Activated T-helper 2 cell treated with anti-CD3 and anti-CD28 coated beads, Interferon-gamma antibody, Interleukin-2, Interleukin-4, amounts not matched to agents 10 μg/mL and 5 μg/mL and 100 μg/mL, durations not matched to agents 14 hours and 24 hours and 36 hours (primary cell): ENCODE measurements around the gene FAM83D. TPM values are rescaled to one million over a fixed set of nuclear protein-coding genes. Genes with fewer than 3 reads are reported as not detected.
A peak's percentile ranks its signal among the peaks of the same experiment; 100 is the strongest.

Source experiments
- DNase-seq: peaks from one replicate; pipeline ENCODE4 v3.0.0; 2021; ENCODE audit warnings: low spot score
- H3K27ac Mint-ChIP-seq: one replicate; pipeline ENCODE4 v1.8.0; 2021; ENCODE audit warnings: mixed read lengths
- H3K27me3 Mint-ChIP-seq: one replicate; pipeline ENCODE4 v1.8.0; 2021; ENCODE audit warnings: low read depth, mixed read lengths
- H3K36me3 Mint-ChIP-seq: one replicate; pipeline ENCODE4 v1.8.0; 2021; ENCODE audit warnings: low read depth, mixed read lengths
- H3K4me1 Mint-ChIP-seq: one replicate; pipeline ENCODE4 v1.8.0; 2021; ENCODE audit warnings: low read depth, mixed read lengths
- H3K4me3 Mint-ChIP-seq: one replicate; pipeline ENCODE4 v1.8.0; 2021; ENCODE audit warnings: low read depth, mild to moderate bottlenecking, moderate library complexity, mixed read lengths
- H3K9me3 Mint-ChIP-seq: one replicate; pipeline ENCODE4 v1.8.0; 2021; ENCODE audit warnings: mixed read lengths
- intact Hi-C: fragments of 100-400 bp; cut with micrococcal nuclease; formaldehyde crosslinking; loops from one replicate; pipeline ENCODE4 v1.15.1; 2023
- total RNA-seq: library from RNA; stranded (reverse); gene quantifications from 2 replicates; pipeline ENCODE4 v1.2.3, GENCODE V29; 2022

The FAM83D gene, protein sequence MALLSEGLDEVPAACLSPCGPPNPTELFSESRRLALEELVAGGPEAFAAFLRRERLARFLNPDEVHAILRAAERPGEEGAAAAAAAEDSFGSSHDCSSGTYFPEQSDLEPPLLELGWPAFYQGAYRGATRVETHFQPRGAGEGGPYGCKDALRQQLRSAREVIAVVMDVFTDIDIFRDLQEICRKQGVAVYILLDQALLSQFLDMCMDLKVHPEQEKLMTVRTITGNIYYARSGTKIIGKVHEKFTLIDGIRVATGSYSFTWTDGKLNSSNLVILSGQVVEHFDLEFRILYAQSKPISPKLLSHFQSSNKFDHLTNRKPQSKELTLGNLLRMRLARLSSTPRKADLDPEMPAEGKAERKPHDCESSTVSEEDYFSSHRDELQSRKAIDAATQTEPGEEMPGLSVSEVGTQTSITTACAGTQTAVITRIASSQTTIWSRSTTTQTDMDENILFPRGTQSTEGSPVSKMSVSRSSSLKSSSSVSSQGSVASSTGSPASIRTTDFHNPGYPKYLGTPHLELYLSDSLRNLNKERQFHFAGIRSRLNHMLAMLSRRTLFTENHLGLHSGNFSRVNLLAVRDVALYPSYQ
- total RNA-seq, result 15.4 and 15.6 TPM in 2 replicates

DNA sequence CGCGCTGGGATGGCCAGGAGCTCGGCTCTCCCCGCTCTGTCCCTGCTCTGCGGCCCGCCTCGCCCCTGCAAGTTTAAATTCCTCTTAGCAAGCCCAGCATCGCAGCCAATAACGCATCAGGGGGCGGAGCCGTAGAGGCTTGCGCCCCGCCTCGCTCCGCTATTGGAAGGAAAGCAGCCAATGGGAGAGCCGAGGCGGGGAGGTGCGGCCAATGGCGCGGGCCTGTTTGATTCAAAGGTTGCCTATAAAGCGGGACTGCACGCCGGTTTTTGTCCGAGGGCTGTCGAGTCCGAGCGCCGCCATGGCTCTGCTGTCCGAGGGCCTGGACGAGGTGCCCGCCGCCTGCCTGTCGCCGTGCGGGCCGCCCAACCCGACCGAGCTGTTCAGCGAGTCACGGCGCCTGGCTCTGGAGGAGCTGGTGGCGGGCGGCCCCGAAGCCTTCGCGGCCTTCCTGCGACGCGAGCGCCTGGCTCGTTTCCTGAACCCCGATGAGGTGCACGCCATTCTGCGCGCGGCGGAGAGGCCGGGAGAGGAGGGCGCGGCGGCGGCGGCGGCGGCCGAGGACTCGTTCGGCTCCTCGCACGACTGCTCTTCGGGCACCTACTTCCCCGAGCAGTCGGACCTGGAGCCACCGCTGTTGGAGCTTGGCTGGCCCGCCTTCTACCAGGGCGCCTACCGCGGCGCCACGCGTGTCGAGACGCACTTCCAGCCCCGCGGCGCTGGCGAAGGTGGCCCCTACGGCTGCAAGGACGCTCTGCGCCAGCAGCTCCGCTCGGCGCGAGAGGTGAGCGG lies at the start of gene FAM83D:
TSS of gene FAM83D (plus strand) at position 276 of the 792 bp plus-strand sequence. CDS start at position 302, 26 bp downstream.
- Mint-ChIP-seq H3K4me1 (peaks cover 26% of the 10 kb centered on the region), H3K4me3 (peak within 1 kb of the TSS; percentile 81), H3K27me3 (no peaks in the 10 kb centered on the region), H3K9me3 (no peaks in the 10 kb centered on the region), H3K27ac (peak within 1 kb of the TSS; percentile 65), H3K36me3 (peaks cover 28% of the 10 kb centered on the region)
- peak; percentile 96 for DNase-seq
- intact Hi-C loops, result loop anchor here (1.0 kb wide), 4 partner anchors 36 to 280 kb away; partner anchors contain the start of gene DHX35

DNA sequence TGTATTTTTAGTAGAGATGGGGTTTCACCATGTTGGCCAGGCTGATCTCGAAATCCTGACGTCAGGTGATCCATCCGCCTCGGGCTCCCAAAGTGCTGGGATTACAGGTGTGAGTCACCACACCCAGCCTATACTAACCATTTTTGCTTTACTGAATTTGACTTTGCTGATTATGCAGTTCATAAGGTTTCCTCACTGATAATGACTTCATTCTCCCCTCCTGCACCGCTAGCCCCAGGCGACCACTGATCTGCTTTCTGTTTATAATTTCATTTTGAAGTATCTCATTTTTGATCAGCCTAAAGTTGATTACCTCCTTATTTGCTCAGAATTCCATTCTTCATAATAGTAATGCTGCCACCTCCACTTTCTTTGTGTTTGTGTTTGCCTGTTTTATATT lies 48.7 kb upstream of the FAM83D start:
- intact Hi-C loops, result no loop called here
- DNase-seq, result no peak
- Mint-ChIP-seq H3K36me3 (peaks cover 37% of the 10 kb centered on the region), H3K9me3 (no peaks in the 10 kb centered on the region), H3K4me3 (peak overlapping the region; percentile 15), H3K27ac (peak overlapping the region; percentile 46), H3K27me3 (no peaks in the 10 kb centered on the region), H3K4me1 (peaks cover 72% of the 10 kb centered on the region)

DNA sequence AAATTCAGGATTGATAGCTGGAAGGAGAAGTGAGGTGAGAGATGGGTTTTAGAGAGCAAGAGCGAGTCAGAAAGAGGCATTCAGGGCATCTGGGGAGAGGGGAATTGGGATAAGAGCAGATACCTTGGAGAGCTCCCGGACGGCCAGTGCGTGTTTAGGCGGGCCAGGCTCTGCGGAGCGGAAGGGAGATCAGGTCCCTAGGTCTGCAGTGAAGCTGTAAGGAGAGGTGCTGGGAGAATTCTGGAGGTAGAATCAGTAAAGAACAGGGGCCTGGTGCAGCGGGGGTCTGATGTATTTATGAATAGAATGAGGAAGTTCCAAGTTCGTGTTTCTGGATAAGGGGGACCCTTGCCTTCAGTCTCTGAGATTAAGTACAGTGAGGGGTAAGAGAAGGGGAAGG lies 47.4 kb upstream of the FAM83D start:
- no peak for DNase-seq
- Mint-ChIP-seq H3K9me3 (no peaks in the 10 kb centered on the region), H3K27ac (peak overlapping the region; percentile 47), H3K36me3 (peaks cover 43% of the 10 kb centered on the region), H3K27me3 (no peaks in the 10 kb centered on the region), H3K4me1 (peaks cover 66% of the 10 kb centered on the region), H3K4me3 (no peak overlapping the region)
- intact Hi-C loops, result no loop called here

DNA sequence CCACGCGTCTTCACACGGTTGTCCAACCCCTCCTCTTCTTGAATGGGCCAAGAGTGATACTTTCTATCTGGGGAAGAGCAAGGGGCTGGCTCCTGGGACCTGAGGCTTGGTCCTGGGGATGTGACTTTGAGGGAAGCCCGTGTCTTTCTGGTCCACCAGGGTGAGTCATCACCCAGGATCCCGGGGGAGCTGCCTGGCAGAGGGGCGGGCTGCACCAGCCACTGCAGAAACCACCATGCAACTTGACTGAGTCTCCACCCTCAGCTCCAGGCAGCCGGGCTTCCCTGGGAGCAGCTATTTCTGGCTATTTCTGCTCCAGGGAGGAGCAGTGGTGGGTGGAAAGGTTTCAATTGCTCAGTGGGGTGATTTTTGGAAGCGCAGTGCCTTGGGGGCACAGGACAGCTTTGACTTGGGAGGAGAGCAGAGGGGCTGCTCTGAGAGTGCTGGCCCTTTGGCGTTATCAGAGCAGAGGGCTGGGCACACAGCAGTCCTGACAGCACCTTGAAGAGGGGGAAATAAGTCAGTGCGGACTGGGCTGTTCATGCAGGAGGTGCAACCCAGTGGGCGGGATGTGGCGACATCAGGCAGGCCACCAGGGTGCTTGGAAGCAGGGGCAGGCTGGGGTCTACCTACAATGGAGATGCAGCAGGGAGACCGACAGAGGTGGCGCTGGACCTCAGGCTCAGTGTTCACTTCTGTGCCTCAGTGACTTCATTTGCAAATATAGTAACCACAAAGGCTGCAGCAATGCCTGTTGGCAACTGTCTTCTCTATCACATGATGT lies 45.1 kb upstream of the FAM83D start:
- Mint-ChIP-seq H3K27ac (peak overlapping the region; percentile 52), H3K36me3 (peaks cover 51% of the 10 kb centered on the region), H3K4me1 (peaks cover 45% of the 10 kb centered on the region), H3K4me3 (no peak overlapping the region), H3K9me3 (no peaks in the 10 kb centered on the region), H3K27me3 (no peaks in the 10 kb centered on the region)
- intact Hi-C loops, result no loop called here
- no peak for DNase-seq

DNA sequence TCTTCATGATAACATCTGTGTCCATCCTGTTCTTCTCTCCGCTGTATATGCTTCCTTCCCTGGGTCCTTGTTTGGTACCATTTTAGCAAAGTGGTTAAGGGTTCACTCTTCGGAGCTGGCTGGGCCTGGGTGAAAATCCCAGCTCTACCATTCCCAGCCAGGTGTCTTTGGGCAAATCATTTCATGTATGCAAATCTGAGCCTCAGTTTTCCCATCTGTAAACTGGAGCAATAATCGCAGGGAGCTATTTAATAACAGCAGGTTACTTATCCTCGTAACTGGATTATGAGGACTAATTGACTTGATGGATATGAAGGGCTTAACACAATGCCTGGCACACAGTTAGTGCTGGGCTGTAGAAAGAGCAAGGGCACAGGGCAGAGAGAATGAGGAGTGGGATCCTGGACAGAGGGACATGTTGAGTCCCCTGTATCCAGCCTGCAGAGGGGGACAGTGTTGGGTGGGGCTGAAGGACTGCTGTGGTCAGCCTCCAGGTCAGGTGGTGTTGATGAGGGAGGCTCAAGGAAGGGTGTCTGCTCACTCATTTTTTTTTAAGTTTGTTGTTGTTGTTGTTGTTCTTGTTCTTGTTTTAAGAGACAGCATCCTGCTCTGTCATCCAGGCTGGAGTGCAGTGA lies 44.3 kb upstream of the FAM83D start:
- Mint-ChIP-seq H3K4me3 (no peak overlapping the region), H3K27ac (peak overlapping the region; percentile 67), H3K4me1 (peaks cover 43% of the 10 kb centered on the region), H3K9me3 (no peaks in the 10 kb centered on the region), H3K36me3 (peaks cover 54% of the 10 kb centered on the region), H3K27me3 (no peaks in the 10 kb centered on the region)
- DNase-seq, result no peak
- intact Hi-C loops, result no loop called here

DNA sequence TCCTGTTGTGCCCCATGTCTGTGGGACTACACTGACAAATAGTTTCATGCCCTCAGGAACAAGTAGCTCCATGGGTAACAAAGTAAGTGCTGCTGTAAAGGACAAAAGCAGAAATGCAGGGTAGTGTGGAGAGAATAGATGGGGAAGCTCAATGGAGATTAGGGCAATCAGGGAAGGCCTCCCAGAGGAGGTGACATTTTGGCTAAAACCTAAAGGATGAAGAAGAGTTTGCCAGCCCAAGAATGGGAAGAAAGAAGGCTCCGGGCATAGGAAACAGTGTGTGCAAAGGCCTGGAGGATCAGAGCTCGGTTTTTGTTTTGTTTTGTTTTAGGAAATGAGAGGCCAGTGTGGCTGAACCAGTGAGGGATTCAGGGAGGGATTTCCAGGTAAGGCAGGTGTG lies 43.6 kb upstream of the FAM83D start:
- Mint-ChIP-seq H3K27me3 (no peaks in the 10 kb centered on the region), H3K27ac (peak overlapping the region; percentile 65), H3K4me1 (peaks cover 44% of the 10 kb centered on the region), H3K36me3 (peaks cover 58% of the 10 kb centered on the region), H3K4me3 (no peak overlapping the region), H3K9me3 (no peaks in the 10 kb centered on the region)
- DNase-seq, result no peak
- intact Hi-C loops, result no loop called here

DNA sequence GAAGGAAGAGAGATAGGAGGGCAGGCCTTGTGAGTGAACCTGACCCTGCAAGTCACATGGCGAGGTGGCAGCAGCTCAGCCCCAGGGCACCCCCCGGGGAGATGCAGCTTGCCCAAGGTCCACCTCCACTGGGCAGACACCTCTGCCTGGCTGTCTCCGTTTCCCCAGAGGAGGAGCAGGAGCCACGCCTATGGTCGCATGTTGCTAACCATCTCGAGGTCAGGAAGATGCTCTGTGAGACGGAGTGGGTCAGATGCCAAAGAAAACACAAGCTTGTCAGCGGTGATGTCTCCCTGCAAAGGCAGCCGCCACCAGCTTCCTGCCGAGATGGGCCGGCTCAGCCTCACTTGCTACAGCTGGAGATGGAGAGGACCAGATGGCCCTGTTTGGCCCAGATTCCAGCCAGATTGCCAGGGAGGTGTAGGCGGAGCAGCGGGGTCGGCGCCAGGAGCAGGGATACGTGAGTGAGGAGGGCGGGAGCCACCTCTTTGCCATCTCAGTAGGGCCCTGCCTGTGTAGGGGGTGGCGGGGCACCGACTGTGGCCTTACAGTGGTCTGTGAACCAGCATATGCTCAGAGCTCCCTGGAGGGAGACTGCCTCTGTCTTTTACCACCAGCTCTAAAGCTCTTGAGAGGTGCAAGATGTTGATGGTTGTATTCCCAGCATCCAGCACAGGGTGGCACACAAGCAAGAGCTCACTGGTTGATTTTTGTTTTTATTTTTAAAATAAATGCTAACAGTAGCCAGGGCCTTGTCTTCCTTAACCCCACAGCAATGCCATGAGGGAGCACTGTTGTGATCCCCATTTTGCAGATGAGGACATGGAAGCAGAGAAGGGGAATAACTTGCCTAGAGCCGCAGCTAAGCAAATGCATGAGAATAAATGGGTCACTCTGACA lies 42.9 kb upstream of the FAM83D start:
- Mint-ChIP-seq H3K4me1 (peaks cover 38% of the 10 kb centered on the region), H3K36me3 (peaks cover 52% of the 10 kb centered on the region), H3K9me3 (no peaks in the 10 kb centered on the region), H3K4me3 (no peak overlapping the region), H3K27me3 (no peaks in the 10 kb centered on the region), H3K27ac (peak overlapping the region; percentile 65)
- intact Hi-C loops, result no loop called here
- DNase-seq, result no peak

DNA sequence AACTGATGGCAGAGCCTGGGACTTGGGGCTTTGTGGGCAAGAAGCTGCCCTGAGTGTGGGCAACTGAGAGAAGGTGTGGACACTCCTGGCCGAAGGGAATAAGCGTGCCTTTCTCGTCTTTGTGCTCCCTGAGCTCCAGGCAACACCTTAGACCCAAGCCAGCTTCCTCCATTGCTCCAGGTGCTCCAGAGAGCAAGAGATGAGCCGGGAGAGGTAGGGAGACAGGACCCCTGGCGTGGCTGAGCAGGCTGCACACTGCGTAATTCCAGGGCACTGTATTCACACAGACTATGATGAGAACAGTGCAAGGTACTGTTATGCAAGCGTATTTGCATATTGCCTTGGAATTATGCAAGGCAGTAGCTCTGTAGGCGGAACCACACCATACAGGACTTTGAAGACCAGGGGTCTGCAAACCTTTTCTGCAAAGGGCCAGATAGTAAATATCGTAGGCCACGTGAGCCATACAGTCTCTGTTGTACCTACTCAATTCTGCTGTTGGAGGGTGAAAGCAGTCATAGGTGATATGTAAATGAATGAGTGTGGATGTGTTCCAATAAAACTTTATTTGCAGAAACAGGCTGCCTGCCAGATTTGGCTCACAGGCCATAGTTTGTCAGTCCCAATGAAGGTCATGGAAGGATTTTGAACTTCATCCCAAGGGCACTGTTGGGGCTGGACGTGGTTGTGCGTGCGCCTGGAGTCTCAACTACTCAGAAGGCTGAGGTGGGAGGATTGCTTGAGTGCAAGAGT lies 42.1 kb upstream of the FAM83D start:
- Mint-ChIP-seq H3K4me3 (no peak overlapping the region), H3K36me3 (peaks cover 47% of the 10 kb centered on the region), H3K9me3 (no peaks in the 10 kb centered on the region), H3K4me1 (peaks cover 34% of the 10 kb centered on the region), H3K27ac (no peak overlapping the region), H3K27me3 (no peaks in the 10 kb centered on the region)
- intact Hi-C loops, result no loop called here
- DNase-seq, result no peak

DNA sequence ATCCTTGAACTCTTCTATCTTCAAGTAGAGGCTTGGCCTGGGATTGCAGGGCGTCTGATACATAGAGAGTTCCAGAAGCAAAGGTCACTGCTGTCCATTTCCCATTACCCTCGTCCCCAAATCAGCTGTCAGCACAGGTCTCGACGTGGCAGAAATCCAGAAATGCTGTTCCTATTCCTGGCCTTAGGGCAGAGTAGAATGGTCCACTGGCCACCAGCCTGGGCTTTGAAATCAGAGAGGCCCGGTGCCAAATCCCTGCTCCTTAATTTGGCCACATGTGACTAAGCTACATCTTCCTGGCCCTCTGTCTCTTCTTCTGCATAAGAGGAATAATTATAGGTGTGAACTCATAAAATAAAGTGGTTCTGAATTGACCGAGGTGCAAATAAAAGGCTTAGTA lies 40.9 kb upstream of the FAM83D start:
- no peak overlapping the region for H3K4me3 Mint-ChIP-seq
- no peak overlapping the region for H3K27ac Mint-ChIP-seq
- H3K36me3 Mint-ChIP-seq, result peaks cover 48% of the 10 kb centered on the region
- no peaks in the 10 kb centered on the region for H3K27me3 Mint-ChIP-seq
- peaks cover 41% of the 10 kb centered on the region for H3K4me1 Mint-ChIP-seq
- intact Hi-C loops, result no loop called here
- DNase-seq, result no peak
- H3K9me3 Mint-ChIP-seq, result no peaks in the 10 kb centered on the region

DNA sequence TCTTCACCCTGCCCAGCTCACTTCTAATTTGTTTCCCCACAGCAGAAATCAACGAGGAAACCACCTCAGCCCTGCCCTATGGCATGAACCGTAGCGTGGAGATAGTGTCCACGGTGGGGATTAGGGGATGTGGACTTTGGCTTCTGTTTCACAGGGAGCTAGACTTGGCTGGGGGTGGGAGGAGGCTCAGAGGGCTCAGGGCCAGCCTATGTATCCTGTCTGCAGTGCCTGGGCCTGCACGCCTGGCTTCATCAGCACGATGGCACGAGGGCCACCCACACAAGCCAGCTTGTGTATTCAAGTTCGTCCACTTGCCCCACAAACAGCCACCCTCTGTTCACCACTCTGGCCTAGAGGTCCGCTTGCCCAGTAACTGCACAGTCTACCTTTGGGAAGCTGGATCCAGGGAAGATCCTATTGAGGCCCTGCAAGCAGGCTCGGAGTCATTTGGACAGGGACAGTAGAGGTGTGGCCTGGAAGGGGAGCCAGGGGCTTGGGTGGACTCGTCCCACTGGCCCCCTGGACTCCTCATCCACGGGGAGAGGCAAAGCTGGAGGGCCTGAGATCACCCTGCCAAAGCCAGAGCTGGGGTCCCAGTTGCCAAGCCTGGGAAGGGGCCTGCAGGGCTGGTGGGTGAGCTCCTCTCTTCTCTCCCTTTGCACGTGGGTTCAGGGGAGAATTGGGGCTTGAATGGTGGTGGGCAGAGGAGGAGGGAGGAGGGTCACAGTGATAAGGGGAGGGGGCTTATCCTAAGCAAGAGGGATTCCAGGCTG lies 38.0 kb upstream of the FAM83D start:
- intact Hi-C loops, result no loop called here
- Mint-ChIP-seq H3K27ac (peak overlapping the region; percentile 47), H3K4me1 (peaks cover 35% of the 10 kb centered on the region), H3K36me3 (peaks cover 46% of the 10 kb centered on the region), H3K27me3 (no peaks in the 10 kb centered on the region), H3K4me3 (no peak overlapping the region), H3K9me3 (no peaks in the 10 kb centered on the region)
- DNase-seq, result no peak
